H1 (cell line): ENCODE measurements around the gene PRKN. TPM values are rescaled to one million over a fixed set of nuclear protein-coding genes. Genes with fewer than 3 reads are reported as not detected.

Source experiments
- CTCF ChIA-PET: fragments of 300-600 bp; sonication (Branson Sonifier 250); formaldehyde crosslinking; loops from one replicate; lab custom pipeline; 2021; ENCODE audit not compliant: partially characterized antibody; lab: Charles Lee
- POLR2A ChIA-PET: fragments of 300-600 bp; sonication (Branson Sonifier 250); formaldehyde crosslinking; loops from one replicate; lab custom pipeline; 2021; ENCODE audit warnings: inconsistent platforms; ENCODE audit not compliant: partially characterized antibody; lab: Charles Lee
- DNase-seq, 2 experiments: peaks; one replicate each; pipeline versions ENCODE4 v3.0.0 to v3.0.0-alpha.2; 2010 to 2022; ENCODE audit warnings: low spot score in 2 of 2, low read depth in 1 of 2, mixed read lengths in 1 of 2
- FAIRE-seq: peaks from 2 replicates; lab custom pipeline; 2011; peaks lifted over from hg19 to GRCh38; lab: Jason Lieb, UNC
- H2AFZ ChIP-seq: 2 replicates; pipeline ENCODE4 v1.8.1; 2012; ENCODE audit warnings: low read length, inconsistent platforms
- H2AK5ac ChIP-seq: 2 replicates; pipeline ENCODE4 v1.6.1; 2013; ENCODE audit warnings: low read depth, low read length
- H2BK120ac ChIP-seq: replicated peaks from 2 replicates; pipeline ENCODE3; 2013; ENCODE audit warnings: low read depth, low read length, inconsistent platforms
- H2BK12ac ChIP-seq: 2 replicates; pipeline ENCODE4 v1.6.1; 2013; ENCODE audit warnings: low read depth, low read length
- H2BK15ac ChIP-seq: 2 replicates; pipeline ENCODE4 v1.6.1; 2013; ENCODE audit warnings: low read length
- H2BK20ac ChIP-seq: 2 replicates; pipeline ENCODE4 v1.6.1; 2013; ENCODE audit warnings: low read length
- H2BK5ac ChIP-seq: 2 replicates; pipeline ENCODE4 v1.6.1; 2013; ENCODE audit warnings: low read depth, low read length
- H3K14ac ChIP-seq: 2 replicates; pipeline ENCODE4 v1.6.1; 2013; ENCODE audit warnings: inconsistent platforms; ENCODE audit not compliant: insufficient read length
- H3K18ac ChIP-seq: 2 replicates; pipeline ENCODE4 v1.6.1; 2013; ENCODE audit warnings: low read length; ENCODE audit errors: extremely low read depth
- H3K23ac ChIP-seq: 2 replicates; pipeline ENCODE4 v1.6.1; 2013; ENCODE audit warnings: inconsistent platforms; ENCODE audit not compliant: insufficient read length
- H3K23me2 ChIP-seq: 2 replicates; pipeline ENCODE4 v1.6.1; 2013; ENCODE audit warnings: low read depth, low read length
- H3K27ac ChIP-seq: 2 replicates; pipeline ENCODE4 v1.6.1; 2011; ENCODE audit warnings: low read depth, low read length, inconsistent platforms
- H3K27me3 ChIP-seq, 4 experiments: replicated peaks in 1 of 4; 1 replicate in 1 of 4; 2 replicates in 3 of 4; pipeline versions ENCODE4 v1.6.1 to v1.8.1; 2011 to 2013; ENCODE audit warnings: low read length in 3 of 4, mild to moderate bottlenecking in 3 of 4, inconsistent platforms in 2 of 4, mixed read lengths in 2 of 4, moderate library complexity in 1 of 4; ENCODE audit not compliant: control insufficient read depth in 3 of 4, insufficient read depth in 3 of 4; ENCODE audit errors: extremely low read depth in 1 of 4
- H3K36me3 ChIP-seq, 4 experiments: 2 replicates each; pipeline versions ENCODE4 v1.6.1 to v1.8.1; 2011 to 2013; ENCODE audit warnings: mild to moderate bottlenecking in 4 of 4, low read length in 3 of 4, moderate library complexity in 2 of 4, control low read depth in 1 of 4, inconsistent platforms in 1 of 4; ENCODE audit not compliant: insufficient read depth in 4 of 4, control insufficient read depth in 2 of 4
- H3K4ac ChIP-seq: replicated peaks from 2 replicates; pipeline ENCODE3; 2013; ENCODE audit warnings: low read length, low read depth, mixed read lengths, inconsistent platforms; ENCODE audit not compliant: insufficient read length
- H3K4me1 ChIP-seq, 4 experiments: replicated peaks in 1 of 4; 1 replicate in 1 of 4; 2 replicates in 3 of 4; pipeline versions ENCODE4 v1.6.1 to v1.8.1; 2011 to 2013; ENCODE audit warnings: low read length in 3 of 4, inconsistent platforms in 2 of 4, mixed read lengths in 1 of 4; ENCODE audit not compliant: insufficient read depth in 4 of 4, control insufficient read depth in 3 of 4
- H3K4me2 ChIP-seq, 2 experiments: 2 replicates each; pipeline versions ENCODE4 v1.6.1 to v1.8.1; 2011 to 2013; ENCODE audit warnings: low read depth in 2 of 2, low read length in 2 of 2, control low read depth in 1 of 2, inconsistent platforms in 1 of 2, mild to moderate bottlenecking in 1 of 2; ENCODE audit not compliant: insufficient read depth in 1 of 2
- H3K4me3 ChIP-seq, 4 experiments: fragments of 200-600, 300-600 bp in 1 of 4; sonication (generic), shearing (Covaris generic), sonication (Bioruptor Twin) in 1 of 4; 2 replicates each; pipeline versions ENCODE4 v1.5.1 to v1.8.1; 2011 to 2016; ENCODE audit warnings: low read length in 4 of 4, low read depth in 3 of 4, control low read depth in 2 of 4, inconsistent platforms in 2 of 4, mild to moderate bottlenecking in 2 of 4, mixed read lengths in 1 of 4, moderate library complexity in 1 of 4; ENCODE audit not compliant: insufficient read depth in 2 of 4; ENCODE audit errors: extremely low read depth in 1 of 4
- H3K56ac ChIP-seq: replicated peaks from 2 replicates; pipeline ENCODE3; 2013; ENCODE audit warnings: low read depth, mild to moderate bottlenecking, mixed read lengths, low read length, inconsistent platforms; ENCODE audit not compliant: insufficient read length
- H3K79me1 ChIP-seq: 2 replicates; pipeline ENCODE4 v1.6.1; 2013; ENCODE audit warnings: low read depth, low read length, control low read depth
- H3K79me2 ChIP-seq, 2 experiments: 2 replicates each; pipeline versions ENCODE4 v1.6.1 to v1.8.1; 2012 to 2013; ENCODE audit warnings: low read length in 2 of 2, mild to moderate bottlenecking in 2 of 2, inconsistent platforms in 1 of 2; ENCODE audit not compliant: insufficient read depth in 2 of 2, control insufficient read depth in 1 of 2
- H3K9ac ChIP-seq, 4 experiments: replicated peaks in 1 of 4; 1 replicate in 1 of 4; 2 replicates in 3 of 4; pipeline versions ENCODE4 v1.6.1 to v1.8.1; 2011 to 2013; ENCODE audit warnings: low read depth in 3 of 4, low read length in 3 of 4, control low read depth in 2 of 4, mild to moderate bottlenecking in 2 of 4, moderate library complexity in 2 of 4, inconsistent platforms in 1 of 4; ENCODE audit errors: extremely low read depth in 1 of 4
- H3K9me3 ChIP-seq, 2 experiments: 2 replicates each; pipeline versions ENCODE4 v1.6.1 to v1.8.1; 2012 to 2013; ENCODE audit warnings: mild to moderate bottlenecking in 2 of 2, moderate library complexity in 2 of 2, control low read depth in 1 of 2, inconsistent platforms in 1 of 2, low read depth in 1 of 2, low read length in 1 of 2, mixed read lengths in 1 of 2; ENCODE audit not compliant: insufficient read depth in 2 of 2
- H4K20me1 ChIP-seq, 2 experiments: replicated peaks in 1 of 2; 2 replicates each; pipeline versions ENCODE3 to v1.8.1; 2011 to 2013; ENCODE audit warnings: inconsistent platforms in 2 of 2, low read length in 2 of 2, mild to moderate bottlenecking in 1 of 2; ENCODE audit not compliant: insufficient read depth in 2 of 2, control insufficient read depth in 1 of 2
- H4K5ac ChIP-seq: 2 replicates; pipeline ENCODE4 v1.6.1; 2013; ENCODE audit warnings: low read length, low read depth, mixed read lengths, inconsistent platforms; ENCODE audit not compliant: insufficient read length
- H4K8ac ChIP-seq: 2 replicates; pipeline ENCODE4 v1.8.0; 2013; ENCODE audit warnings: mild to moderate bottlenecking, moderate library complexity, low read length, inconsistent platforms; ENCODE audit not compliant: insufficient read depth; ENCODE audit errors: extremely low read depth
- H4K91ac ChIP-seq: replicated peaks from 2 replicates; pipeline ENCODE3; 2013; ENCODE audit warnings: low read length, mixed read lengths, inconsistent platforms; ENCODE audit not compliant: insufficient read length
- ATF3 ChIP-seq: IDR thresholded peaks from 2 replicates; pipeline ENCODE4 v1.6.1; 2011; ENCODE audit warnings: low read depth, mild to moderate bottlenecking, low read length; ENCODE audit not compliant: insufficient read depth
- CHD1 ChIP-seq: IDR thresholded peaks from 2 replicates; pipeline ENCODE4 v1.6.1; 2012; ENCODE audit warnings: low read depth, low read length, improper control_type of control experiment
- CTCF ChIP-seq, 3 experiments: IDR thresholded peaks; 1 replicate in 2 of 3; 2 replicates in 1 of 3; pipeline versions ENCODE4 v1.5.1 to v1.6.1; 2011; ENCODE audit warnings: low read length in 3 of 3, mild to moderate bottlenecking in 3 of 3, inconsistent platforms in 2 of 3, low read depth in 1 of 3, moderate library complexity in 1 of 3; ENCODE audit not compliant: insufficient read depth in 1 of 3; ENCODE audit errors: control extremely low read depth in 1 of 3
- FOSL1 ChIP-seq: IDR thresholded peaks from 2 replicates; pipeline ENCODE4 v1.6.1; 2011; ENCODE audit warnings: mild to moderate bottlenecking, low read depth, low read length, moderate library complexity; ENCODE audit not compliant: insufficient read depth
- KDM5A ChIP-seq: fragments of 200-600 bp; IDR thresholded peaks from 2 replicates; pipeline ENCODE4 v1.7.1; 2012; ENCODE audit warnings: mild to moderate bottlenecking, low read length, inconsistent platforms, mixed read lengths
- MAX ChIP-seq: IDR thresholded peaks from 2 replicates; pipeline ENCODE4 v1.6.1; 2012; ENCODE audit warnings: inconsistent platforms
- NRF1 ChIP-seq: IDR thresholded peaks from 2 replicates; pipeline ENCODE4 v1.6.1; 2011; ENCODE audit warnings: mild to moderate bottlenecking, low read depth, low read length, improper control_type of control experiment
- RAD21 ChIP-seq, 2 experiments: IDR thresholded peaks in 1 of 2; conservative IDR thresholded peaks in 1 of 2; 2 replicates each; pipeline ENCODE4 v1.6.1; 2011; ENCODE audit warnings: low read depth in 2 of 2, low read length in 2 of 2, improper control_type of control experiment in 1 of 2, inconsistent platforms in 1 of 2, mild to moderate bottlenecking in 1 of 2, moderate library complexity in 1 of 2
- WGBS, 2 experiments: shearing (Covaris generic) in 1 of 2; methylation state at CpG; one replicate each; pipeline versions ENCODE4 v1.1.6 to v1.1.7; 2013 to 2015; ENCODE audit warnings: low lambda C conversion rate in 2 of 2, mixed read lengths in 2 of 2, inconsistent platforms in 1 of 2, low coverage in 1 of 2, missing lambda C conversion rate in 1 of 2; ENCODE audit not compliant: insufficient replicate concordance in 2 of 2, insufficient coverage in 1 of 2, insufficient read length in 1 of 2; ENCODE audit errors: extremely low coverage in 1 of 2, missing lambda C conversion rate in 1 of 2; 5-methylcytosine and 5-hydroxymethylcytosine counted together
- polyA plus RNA-seq, 7 experiments: library from polyadenylated mRNA; depleted of rRNA in 3 of 7; stranded (reverse) in 5 of 7; unstranded in 2 of 7; fragments of >200 nt in 5 of 7; fragments of 200-250 nt in 2 of 7; gene quantifications; 1 replicate in 5 of 7; 2 replicates in 1 of 7; 4 replicates in 1 of 7; pipeline versions ENCODE4 v1.2.1 to v1.2.3, GENCODE V29; 2011 to 2013; ENCODE audit warnings: missing spikeins in 2 of 7, mixed read lengths in 2 of 7
- total RNA-seq: library from RNA; stranded (reverse); fragmentation: NEBNext Ultra II Directional; extraction: Animal tissue kit (Norgen Biotek cat#: 25700); gene quantifications from 2 replicates; pipeline ENCODE4 v1.2.1, GENCODE V29; 2021

The PRKN gene
- total and polyA plus RNA-seq, 2 of the 8 experiments (the other 6 are each of a cell fraction or from before 2014, with no cell fraction given), result 0.13 to 0.29 TPM

GRCh38 chr6:162177746-162178145, 549.8 kb downstream of the PRKN start:
- Histone ChIP-seq H3K23ac (no peak overlapping the region), H4K91ac (no peak overlapping the region), H3K27ac (no peak overlapping the region), H3K56ac (no peak overlapping the region), H2AFZ (no peak overlapping the region), H3K14ac (no peak overlapping the region), H2BK120ac (no peak overlapping the region), H3K4me1 (no peaks in the 10 kb centered on the region), H3K4me3 (no peak overlapping the region), H3K9ac (no peak overlapping the region), H2BK5ac (no peak overlapping the region), H3K36me3 (no peaks in the 10 kb centered on the region), H3K79me2 (no peaks in the 10 kb centered on the region), H3K79me1 (no peaks in the 10 kb centered on the region), H3K4ac (no peak overlapping the region), H3K18ac (no peak overlapping the region), H3K9me3 (no peaks in the 10 kb centered on the region), H3K23me2 (no peaks in the 10 kb centered on the region), H3K27me3 (no peaks in the 10 kb centered on the region), H3K4me2 (no peak overlapping the region), H4K5ac (no peak overlapping the region), H2AK5ac (no peak overlapping the region), H2BK15ac (no peak overlapping the region), H4K20me1 (no peaks in the 10 kb centered on the region), H2BK12ac (no peak overlapping the region), H2BK20ac (no peak overlapping the region), H4K8ac (no peak overlapping the region)
- CTCF ChIA-PET, result interaction anchor here (0.8 to 1.5 kb wide), 9 partner anchors 9 to 341 kb away, joined by 3 to 5 read pairs (median 3); no protein-coding TSS in a partner anchor
- no peak for DNase-seq
- TF ChIP-seq KDM5A (no peak), CHD1 (no peak), MAX (no peak), FOSL1 (no peak), CTCF (IDR thresholded peaks at IDR 0.05; ENCODE audit: control extremely low read depth in 1 of 3, insufficient read depth in 1 of 3, low read depth in 1 of 3, low read length in 3 of 3) (peak in 1 of 3 experiments; percentile 41; a peak in 2 of 4 replicates), ATF3 (no peak), RAD21 (IDR thresholded peaks at IDR 0.05 in 1 of 2, conservative IDR thresholded peaks at IDR 0.05 in 1 of 2; ENCODE audit: low read depth in 2 of 2, low read length in 2 of 2) (peak; percentile 56 to 58), NRF1 (no peak)
- no peak for FAIRE-seq
- 79% methylated on average over 4 of the region's 4 CpGs; no CpG with 5 or more reads in 1 of the 2 experiments for WGBS, 2 experiments
- POLR2A ChIA-PET, result no interaction called here
